Measurements from ENCODE around the gene HDAC11.

DNA sequence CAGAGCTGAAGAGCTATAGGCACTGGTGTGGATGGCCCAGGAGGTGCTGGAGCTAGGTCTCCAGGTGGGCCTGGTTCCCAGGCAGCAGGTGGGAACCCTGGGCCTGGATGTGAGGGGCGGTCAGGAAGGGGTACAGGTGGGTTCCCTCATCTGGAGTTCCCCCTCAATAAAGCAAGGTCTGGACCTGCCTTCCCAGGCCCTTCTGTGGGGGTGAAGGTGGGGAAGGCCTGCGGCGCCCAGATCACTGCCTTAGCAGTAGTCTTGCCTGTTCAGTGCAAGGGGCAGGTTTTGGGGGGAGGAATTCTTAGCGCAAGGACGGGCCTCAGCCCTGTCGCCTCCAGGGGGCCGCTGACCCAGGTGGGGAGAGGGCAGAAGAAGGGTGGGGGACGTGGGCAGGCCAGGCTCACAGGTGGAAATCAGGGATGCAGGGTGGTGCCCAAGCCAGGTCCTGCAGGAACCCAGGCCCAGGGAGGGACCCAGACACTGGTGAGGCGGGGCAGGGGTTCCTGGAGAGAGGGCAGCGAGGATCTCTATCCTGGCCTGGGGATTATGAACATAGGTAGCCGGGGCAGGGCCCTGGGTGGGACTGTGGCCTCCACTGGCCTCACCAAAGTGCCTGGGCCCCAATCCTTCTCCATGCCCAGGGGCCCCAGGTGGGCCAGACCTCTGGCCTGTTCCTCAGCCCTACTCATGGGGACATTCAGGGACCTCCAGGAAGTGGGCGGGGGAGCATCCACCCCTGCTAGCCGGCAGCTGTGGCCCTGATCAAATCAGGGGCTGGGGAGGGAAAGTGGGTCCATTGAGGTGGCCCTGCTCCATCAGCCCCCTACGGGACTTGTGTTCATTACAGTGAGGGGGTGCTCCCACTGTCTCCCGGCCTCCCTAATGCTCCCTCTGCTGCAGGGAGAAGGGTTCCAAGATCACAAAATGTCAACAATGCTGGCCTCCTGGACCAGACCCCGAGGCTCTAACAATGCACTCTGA, 25.3 kb downstream of the HDAC11 start:
- TF ChIP-seq POLR2AphosphoS5 (IDR thresholded peaks at IDR 0.05; ENCODE audit: low read depth, low read length), result no peak
- no peak for TF ChIP-seq POLR2A (IDR thresholded peaks at IDR 0.05; ENCODE audit: low read depth, low read length)

Measured in GM12892 (cell line).